Breast epithelium (tissue), 3 donors: Measurements from ENCODE around the gene CPD.

Experiments used
- POLR2A ChIP-seq: fragments of 450-650 bp; IDR thresholded peaks from one replicate; pipeline ENCODE4 v1.6.1; 2016; ENCODE audit warnings: antibody characterized with exemption, mild to moderate bottlenecking, moderate library complexity
- POLR2AphosphoS5 ChIP-seq, 3 donors: sonication (generic); formaldehyde crosslinking; IDR thresholded peaks; one replicate each; pipeline ENCODE4 v1.6.1; 2017; ENCODE audit warnings: antibody characterized with exemption in 3 of 3

DNA sequence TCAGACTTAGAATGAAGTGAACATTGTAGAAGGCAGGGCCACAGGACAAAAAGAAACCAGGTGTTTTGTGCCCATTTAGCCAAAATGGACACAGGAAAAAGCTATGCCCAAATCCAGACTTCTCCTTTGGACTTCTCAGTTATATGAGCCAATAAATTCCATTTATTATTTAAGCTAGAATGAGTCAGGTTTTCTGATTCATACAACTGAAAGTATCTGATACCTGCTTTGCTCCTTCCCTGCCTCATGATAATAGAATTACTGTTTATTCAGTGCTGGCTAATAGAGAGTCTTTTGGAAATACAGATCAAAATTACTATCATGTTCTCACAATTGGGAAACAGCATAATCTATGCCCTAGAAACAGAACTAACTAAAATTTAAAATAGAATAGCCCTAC is 8.7 kb upstream of the CPD start:
- TF ChIP-seq POLR2A (no peak), POLR2AphosphoS5 (IDR thresholded peaks at IDR 0.05) (no peak)
